Measurements from ENCODE around the gene TMEM181. TPM values are rescaled to one million over a fixed set of nuclear protein-coding genes. Genes with fewer than 3 reads are reported as not detected.

TMEM181 gene
- total RNA-seq, 1 experiment from 2014 or later = 31.6 TPM

- POLR2A ChIA-PET (ENCODE audit: low non-redundant PET) = interaction anchor here (0.7 kb wide), 1 partner anchor 125 kb away, joined by 4 read pairs; no protein-coding TSS in a partner anchor
- Histone ChIP-seq H3K4me3 (ENCODE audit: low read depth, low read length, poor library complexity, severe bottlenecking) (no peak overlapping the region), H3K27ac (ENCODE audit: low read depth, low read length, poor library complexity, severe bottlenecking) (no peak overlapping the region), H3K27me3 (replicated peaks; ENCODE audit: insufficient read depth, low read depth, low read length, poor library complexity) (no peaks in the 10 kb centered on the region), H3K4me1 (ENCODE audit: insufficient read depth, low read length, poor library complexity, severe bottlenecking) (peaks cover 22% of the 10 kb centered on the region), H3K9me3 (ENCODE audit: low read depth, low read length, poor library complexity, severe bottlenecking) (no peaks in the 10 kb centered on the region), H3K36me3 (ENCODE audit: insufficient read depth, low read length, poor library complexity, severe bottlenecking) (no peaks in the 10 kb centered on the region)
- CTCF ChIA-PET = interaction anchor here (0.5 to 1.1 kb wide), 6 partner anchors 13 to 446 kb away, joined by 3 to 8 read pairs (median 6); no protein-coding TSS in a partner anchor
- TF ChIP-seq CTCF (conservative IDR thresholded peaks at IDR 0.05; ENCODE audit: low read depth, low read length) = peak; percentile 69
- no peak for TF ChIP-seq EZH2 (IDR thresholded peaks at IDR 0.05; ENCODE audit: borderline replicate concordance, low read depth, low read length, poor library complexity, severe bottlenecking)
- no peak for DNase-seq (ENCODE audit: low spot score)
- intact Hi-C loops (cut with micrococcal nuclease; ENCODE audit: unreplicated experiment) = no loop called here
- no TSS peak for BruUV-seq (replicated peaks)
These were observed 100.5 kb downstream of the TMEM181 start for GRCh38 chr6:158660333-158660754.

- TF ChIP-seq CTCF (conservative IDR thresholded peaks at IDR 0.05; ENCODE audit: low read depth, low read length) = no peak
- TF ChIP-seq EZH2 (IDR thresholded peaks at IDR 0.05; ENCODE audit: borderline replicate concordance, low read depth, low read length, poor library complexity, severe bottlenecking) = no peak
- H3K9me3 ChIP-seq (ENCODE audit: low read depth, low read length, poor library complexity, severe bottlenecking) = no peaks in the 10 kb centered on the region
- no peaks in the 10 kb centered on the region for H3K27me3 ChIP-seq (replicated peaks; ENCODE audit: insufficient read depth, low read depth, low read length, poor library complexity)
- H3K4me3 ChIP-seq (ENCODE audit: low read depth, low read length, poor library complexity, severe bottlenecking) = no peak overlapping the region
- DNase-seq (ENCODE audit: low spot score) = no peak
- intact Hi-C loops (cut with micrococcal nuclease; ENCODE audit: unreplicated experiment) = no loop called here
- no peaks in the 10 kb centered on the region for H3K36me3 ChIP-seq (ENCODE audit: insufficient read depth, low read length, poor library complexity, severe bottlenecking)
- H3K27ac ChIP-seq (ENCODE audit: low read depth, low read length, poor library complexity, severe bottlenecking) = no peak overlapping the region
- ChIA-PET POLR2A (ENCODE audit: low non-redundant PET) (interaction anchor here (0.7 kb wide), 2 partner anchors 79 to 532 kb away, joined by 4 read pairs; no protein-coding TSS in a partner anchor), CTCF (no interaction called here)
- H3K4me1 ChIP-seq (ENCODE audit: insufficient read depth, low read length, poor library complexity, severe bottlenecking) = peaks cover 16% of the 10 kb centered on the region
- no TSS peak for BruUV-seq (replicated peaks)
These were observed 101.3 kb downstream of the TMEM181 start for GRCh38 chr6:158661156-158661685.

GRCh38 chr6:158662607-158662953, 102.7 kb downstream of the TMEM181 start:
- H3K27me3 ChIP-seq (replicated peaks; ENCODE audit: insufficient read depth, low read depth, low read length, poor library complexity) = no peaks in the 10 kb centered on the region
- H3K27ac ChIP-seq (ENCODE audit: low read depth, low read length, poor library complexity, severe bottlenecking) = no peak overlapping the region
- POLR2A ChIA-PET (ENCODE audit: low non-redundant PET) = interaction anchor here (0.6 kb wide), 1 partner anchor 28 kb away, joined by 4 read pairs; no protein-coding TSS in a partner anchor
- TF ChIP-seq EZH2 (IDR thresholded peaks at IDR 0.05; ENCODE audit: borderline replicate concordance, low read depth, low read length, poor library complexity, severe bottlenecking) (no peak), CTCF (conservative IDR thresholded peaks at IDR 0.05; ENCODE audit: low read depth, low read length) (no peak)
- no TSS peak for BruUV-seq (replicated peaks)
- intact Hi-C loops (cut with micrococcal nuclease; ENCODE audit: unreplicated experiment) = no loop called here
- CTCF ChIA-PET = no interaction called here
- peaks cover 16% of the 10 kb centered on the region for H3K4me1 ChIP-seq (ENCODE audit: insufficient read depth, low read length, poor library complexity, severe bottlenecking)
- H3K4me3 ChIP-seq (ENCODE audit: low read depth, low read length, poor library complexity, severe bottlenecking) = no peak overlapping the region
- H3K36me3 ChIP-seq (ENCODE audit: insufficient read depth, low read length, poor library complexity, severe bottlenecking) = no peaks in the 10 kb centered on the region
- H3K9me3 ChIP-seq (ENCODE audit: low read depth, low read length, poor library complexity, severe bottlenecking) = no peaks in the 10 kb centered on the region
- no peak for DNase-seq (ENCODE audit: low spot score)
